ENCODE results near the gene PPP1R1A.

PPP1R1A gene

GRCh38 chr12:54564768-54565167 lies 23.7 kb downstream of the PPP1R1A start:
- no peak for TF ChIP-seq CTCF (conservative IDR thresholded peaks at IDR 0.05)
- H3K27ac ChIP-seq, result no peak overlapping the region

GRCh38 chr12:54563787-54564186 lies 24.7 kb downstream of the PPP1R1A start:
- H3K27ac ChIP-seq, result no peak overlapping the region
- TF ChIP-seq CTCF (conservative IDR thresholded peaks at IDR 0.05), result no peak

GRCh38 chr12:54562750-54563356 lies 25.6 kb downstream of the PPP1R1A start:
- TF ChIP-seq CTCF (conservative IDR thresholded peaks at IDR 0.05), result no peak
- H3K27ac ChIP-seq, result no peak overlapping the region

GRCh38 chr12:54561164-54561563 lies 27.3 kb downstream of the PPP1R1A start:
- H3K27ac ChIP-seq, result no peak overlapping the region
- no peak for TF ChIP-seq CTCF (conservative IDR thresholded peaks at IDR 0.05)

GRCh38 chr12:54560374-54560858 lies 28.0 kb downstream of the PPP1R1A start:
- TF ChIP-seq CTCF (conservative IDR thresholded peaks at IDR 0.05), result no peak
- no peak overlapping the region for H3K27ac ChIP-seq

GRCh38 chr12:54558759-54559158 lies 29.7 kb downstream of the PPP1R1A start:
- no peak for TF ChIP-seq CTCF (conservative IDR thresholded peaks at IDR 0.05)

GRCh38 chr12:54558311-54558710 lies 30.1 kb downstream of the PPP1R1A start:
- no peak for TF ChIP-seq CTCF (conservative IDR thresholded peaks at IDR 0.05)
- no peak overlapping the region for H3K27ac ChIP-seq

More at GRCh38 chr12:54558759-54559158, 29.7 kb downstream of the PPP1R1A start:
- H3K27ac ChIP-seq, result no peak overlapping the region

All from VCaP (cell line).